Stimulated activated CD4-positive, alpha-beta T cell treated with anti-CD3 and anti-CD28 coated beads, Interleukin-12 subunit alpha, Interleukin-12 subunit beta, amount 100 ng/mL, for 48 hours (primary cell): ENCODE measurements around the gene ANKRD24.
"Not testable (repeated sequence)": the region's sequence is repeated elsewhere in the genome, so short reads cannot be mapped to it uniquely, and the experiment has no call there.

ENCODE experiments used
- DNase-seq, 3 donors: peaks; one replicate each; pipeline ENCODE4 v3.0.0-alpha.2; 2020; ENCODE audit warnings: low read depth in 2 of 3, low spot score in 1 of 3

ANKRD24 gene

DNA sequence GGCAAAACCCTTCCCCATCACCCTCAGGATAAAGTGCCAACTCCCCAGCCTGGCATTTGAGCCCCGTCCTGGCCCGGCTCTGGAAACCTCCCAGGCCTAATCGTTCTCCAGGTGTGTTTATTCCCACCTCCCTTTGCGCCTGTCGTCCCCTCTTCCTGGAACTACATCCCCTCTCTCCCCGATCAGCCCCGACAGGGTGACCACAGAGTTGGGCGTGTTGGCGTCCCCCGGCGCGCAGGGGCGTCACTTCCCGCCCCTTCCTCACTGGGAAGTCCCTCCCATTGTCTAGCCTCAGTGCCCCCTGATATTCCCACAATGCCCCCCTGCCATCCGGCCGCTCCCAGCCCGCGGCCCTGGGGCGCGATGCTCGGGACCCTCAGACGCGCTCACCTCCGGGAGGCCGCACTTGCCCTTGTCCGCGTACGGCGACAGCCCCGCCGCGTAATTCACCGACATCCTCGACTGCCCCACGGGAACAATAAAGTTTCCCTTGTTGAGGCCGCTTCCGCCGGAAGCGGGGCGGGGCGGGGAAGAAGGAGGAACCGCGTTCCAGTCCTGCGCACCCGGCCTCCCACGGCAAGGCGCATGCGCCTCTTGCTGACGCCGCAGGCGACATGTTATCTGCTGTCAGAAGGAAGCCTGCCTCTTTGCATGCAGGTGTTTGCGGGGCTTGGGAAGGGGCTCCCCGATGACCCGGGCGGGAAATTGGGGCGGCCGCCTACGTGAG is at the start of gene ANKRD24, which contains the start of gene SIRT6:
Gene ANKRD24, plus strand, starts transcription at position 606 of the 727 bp plus-strand sequence. CDS start 3,737 bp downstream, outside the sequence.
Gene SIRT6, minus strand, starts transcription at position 480 of the 727 bp plus-strand sequence. Its CDS starts 24 bp downstream, at position 456.
- peak; percentile 90 to 96 (median 92) for DNase-seq

GRCh38 chr19:4134351-4134750 is 48.1 kb upstream of the ANKRD24 start:
- no peak for DNase-seq

- DNase-seq = not testable (repeated sequence)
Measured at GRCh38 chr19:4135386-4135785, 47.1 kb upstream of the ANKRD24 start.

DNA sequence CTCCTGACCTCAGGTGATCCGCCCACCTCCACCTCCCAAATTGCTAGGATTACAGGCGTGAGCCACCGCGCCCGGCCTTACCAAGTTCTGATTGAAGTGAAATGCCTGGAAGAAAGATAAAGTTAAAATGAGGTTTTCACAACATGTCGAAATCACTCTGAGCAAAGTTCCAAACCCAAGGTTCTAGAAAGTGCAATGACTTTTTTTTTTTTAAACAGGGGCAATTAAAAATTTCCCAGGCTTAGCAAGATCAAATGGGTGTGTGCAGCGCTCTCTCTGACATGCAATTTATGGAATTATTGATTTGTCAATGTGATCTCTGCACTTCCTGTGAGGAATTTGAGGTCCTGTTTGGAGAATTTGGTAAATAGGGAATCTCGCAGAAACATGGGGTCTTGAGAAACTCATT is 45.8 kb upstream of the ANKRD24 start:
- no peak for DNase-seq

DNA sequence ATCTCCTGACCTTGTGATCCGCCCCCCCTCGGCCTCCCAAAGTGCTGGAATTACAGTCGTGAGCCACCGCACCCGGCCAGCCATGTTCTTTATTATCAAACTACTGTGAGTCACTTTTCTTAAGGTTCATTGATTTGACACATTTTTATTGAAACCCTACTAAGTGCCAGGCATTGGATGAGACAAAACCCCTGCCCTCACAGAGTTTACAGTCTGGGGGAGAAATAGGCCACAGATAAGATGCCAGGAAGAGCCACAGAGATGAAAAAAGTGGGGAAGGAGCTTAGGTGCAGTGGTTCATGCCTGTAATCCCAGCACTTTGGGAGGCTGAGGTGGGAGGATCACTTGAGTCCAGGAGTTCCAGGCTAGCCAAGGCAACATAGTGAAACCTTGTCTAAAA is 44.0 kb upstream of the ANKRD24 start:
- no peak for DNase-seq

GRCh38 chr19:4139614-4140236 is 42.8 kb upstream of the ANKRD24 start:
- DNase-seq = peak; percentile 83 to 96 (median 86)

- no peak for DNase-seq
Measured at GRCh38 chr19:4140237-4140711, 42.2 kb upstream of the ANKRD24 start.

DNA sequence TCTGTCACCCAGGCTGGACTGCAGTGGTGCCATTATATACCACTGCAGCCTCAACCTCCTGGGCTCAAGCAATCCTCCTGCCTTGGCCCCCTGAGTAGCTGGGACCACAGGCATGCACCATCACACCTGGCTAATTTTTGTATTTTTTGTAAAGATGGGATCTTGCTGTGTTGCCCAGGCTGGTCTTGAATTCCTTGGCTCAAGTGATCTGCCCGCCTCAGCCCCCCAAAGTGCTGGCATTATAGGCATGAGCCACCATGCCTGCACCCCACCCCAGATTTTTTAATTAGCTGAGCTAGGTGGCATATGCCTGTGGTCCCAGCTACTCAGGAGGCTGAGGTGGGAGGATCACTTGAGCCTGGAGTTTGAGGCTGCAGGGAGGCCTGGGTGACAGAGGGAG is 39.6 kb upstream of the ANKRD24 start:
- DNase-seq = not testable (repeated sequence)

DNA sequence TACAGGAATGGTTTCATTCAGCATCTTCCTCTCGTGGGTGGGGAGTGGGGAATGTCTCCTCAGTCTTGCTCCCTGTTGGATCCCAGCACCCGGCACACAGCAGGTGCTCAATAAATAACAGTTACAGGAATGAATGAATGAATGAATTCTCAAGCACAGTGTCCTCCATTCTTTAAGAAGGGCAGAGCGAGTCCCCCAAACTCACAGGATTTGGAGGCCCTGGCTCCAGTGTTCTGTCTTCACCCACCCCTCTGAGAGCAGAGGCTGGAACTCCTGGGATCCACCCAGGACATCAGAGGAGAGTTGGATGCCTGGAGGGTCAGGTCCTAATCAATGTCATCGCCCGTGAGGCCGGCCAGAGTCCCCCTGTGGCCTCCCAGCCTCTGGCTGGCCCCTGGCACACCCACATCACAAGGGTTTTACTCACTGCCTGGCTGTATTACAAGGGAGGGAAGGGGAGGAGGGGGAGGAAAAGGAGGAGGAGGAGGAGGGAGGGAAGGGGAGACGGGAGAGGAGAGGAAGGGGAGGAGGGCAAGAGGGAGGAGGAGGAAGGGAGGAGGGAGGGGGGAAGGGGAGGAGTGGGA is 37.7 kb upstream of the ANKRD24 start:
- DNase-seq = no peak

- no peak for DNase-seq
Measured at GRCh38 chr19:4149518-4150288, 32.8 kb upstream of the ANKRD24 start.

DNA sequence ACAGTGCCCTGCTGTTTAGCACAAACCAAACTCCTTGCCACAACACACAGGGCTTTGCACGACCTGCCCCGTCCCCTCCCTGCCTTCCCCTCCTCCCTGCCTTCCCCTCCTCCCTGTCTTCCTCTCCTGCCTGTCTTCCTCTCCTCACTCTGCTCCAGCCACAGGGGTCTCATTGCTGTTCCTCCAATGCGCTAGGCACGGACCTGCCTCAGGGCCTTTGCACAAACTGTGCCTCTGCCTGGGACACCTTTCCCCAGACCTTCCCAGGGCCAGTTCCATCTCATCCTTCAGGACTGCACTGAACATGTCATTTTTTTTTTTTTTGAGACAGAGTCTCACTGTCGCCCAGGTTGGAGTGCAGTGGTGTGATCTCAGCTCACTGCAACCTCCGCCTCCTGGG is 30.9 kb upstream of the ANKRD24 start:
- DNase-seq = no peak

GRCh38 chr19:4152241-4152998 is 30.1 kb upstream of the ANKRD24 start:
- DNase-seq = no peak

- no peak for DNase-seq
Measured at GRCh38 chr19:4154571-4155312, 27.7 kb upstream of the ANKRD24 start.

GRCh38 chr19:4157164-4157563 is 25.3 kb upstream of the ANKRD24 start:
- DNase-seq = no peak

- DNase-seq = not testable (repeated sequence)
Measured at GRCh38 chr19:4157971-4158370, 24.5 kb upstream of the ANKRD24 start.

GRCh38 chr19:4161415-4162077 is 20.9 kb upstream of the ANKRD24 start:
- DNase-seq = no peak

- DNase-seq = no peak
Measured at GRCh38 chr19:4164262-4164661, 18.2 kb upstream of the ANKRD24 start.

DNA sequence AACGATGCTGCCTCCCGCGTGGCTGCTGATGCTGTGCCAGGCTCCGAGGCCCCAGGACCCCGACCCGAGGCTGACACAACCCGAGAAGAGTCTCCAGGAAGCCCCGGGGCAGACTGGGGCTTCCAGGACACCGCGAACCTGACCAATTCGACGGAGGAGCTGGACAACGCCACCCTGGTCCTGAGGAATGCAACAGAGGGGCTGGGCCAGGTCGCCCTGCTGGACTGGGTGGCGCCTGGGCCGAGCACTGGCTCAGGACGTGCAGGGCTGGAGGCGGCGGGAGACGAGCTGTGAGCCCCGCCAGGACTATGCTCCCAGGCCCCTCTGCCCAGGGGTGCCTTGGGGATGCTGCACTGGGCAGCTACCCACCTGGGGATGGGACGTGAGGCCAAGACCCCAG is 10.8 kb upstream of the ANKRD24 start:
- DNase-seq = no peak

DNA sequence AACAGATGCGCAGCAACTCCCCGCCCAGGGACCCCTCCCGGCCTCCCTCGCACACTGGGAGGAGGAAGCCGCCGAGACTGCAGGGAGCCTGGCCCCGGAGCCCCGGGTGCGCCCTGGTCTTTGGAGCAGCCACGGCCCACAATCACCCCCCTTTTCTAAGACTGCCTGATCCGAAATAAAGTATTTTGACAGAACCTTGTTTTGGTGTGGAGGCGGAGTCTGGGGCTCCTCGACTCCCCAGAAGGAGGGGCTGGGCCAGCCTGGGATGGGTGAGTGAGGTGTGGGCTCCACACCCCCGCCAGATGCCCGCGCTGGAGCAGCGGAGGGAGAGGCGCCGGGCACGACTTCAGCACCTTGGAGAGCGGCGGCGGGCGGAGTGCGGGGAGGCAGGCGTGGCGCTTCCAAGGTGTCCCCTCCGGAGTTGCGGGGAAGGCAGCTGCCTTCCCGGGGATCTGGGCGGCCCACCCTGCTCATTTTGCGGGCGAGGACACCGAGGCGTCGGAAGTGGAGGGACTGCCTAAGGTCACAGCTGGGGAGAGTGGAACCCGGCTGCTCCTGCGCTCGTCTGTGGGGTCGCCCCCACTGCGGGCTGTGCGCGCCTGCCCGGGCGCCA is 9.5 kb upstream of the ANKRD24 start:
- DNase-seq = peak; percentile 23 to 59 (median 52)
